Hepatocyte (in vitro differentiated cells): ENCODE measurements around the gene CD80. TPM values are rescaled to one million over a fixed set of nuclear protein-coding genes. Genes with fewer than 3 reads are reported as not detected.

ENCODE experiments used
- DNase-seq: peaks from one replicate; pipeline ENCODE4 v3.0.0-alpha.2; 2016; ENCODE audit warnings: low spot score
- H2AFZ ChIP-seq: fragments of 200-600 bp; sonication (generic); 2 replicates; pipeline ENCODE4 v1.6.0; 2016; ENCODE audit warnings: antibody characterized with exemption, mild to moderate bottlenecking
- H3K27ac ChIP-seq: fragments of 200-600 bp; sonication (generic); 2 replicates; pipeline ENCODE4 v1.5.1; 2016; ENCODE audit warnings: mild to moderate bottlenecking
- H3K27me3 ChIP-seq: fragments of 200-600 bp; sonication (generic); 2 replicates; pipeline ENCODE4 v1.6.1; 2016
- H3K36me3 ChIP-seq: fragments of 200-600 bp; sonication (generic); replicated peaks from 2 replicates; pipeline ENCODE4 v1.5.1; 2016; ENCODE audit warnings: low read depth; ENCODE audit not compliant: insufficient read depth
- H3K4me1 ChIP-seq: fragments of 200-600 bp; sonication (generic); 2 replicates; pipeline ENCODE4 v1.5.1; 2016; ENCODE audit warnings: mild to moderate bottlenecking, moderate library complexity; ENCODE audit not compliant: insufficient read depth
- H3K4me2 ChIP-seq: fragments of 200-600 bp; sonication (generic); 2 replicates; pipeline ENCODE4 v1.6.0; 2016
- H3K4me3 ChIP-seq: fragments of 200-600 bp; sonication (generic); 2 replicates; pipeline ENCODE4 v1.5.1; 2016; ENCODE audit warnings: mild to moderate bottlenecking
- H3K79me2 ChIP-seq: fragments of 200-600 bp; sonication (generic); 2 replicates; pipeline ENCODE4 v1.6.0; 2017; ENCODE audit warnings: mild to moderate bottlenecking
- H3K9me2 ChIP-seq: fragments of 200-600 bp; sonication (generic); replicated peaks from 2 replicates; pipeline ENCODE4 v1.6.0; 2017; ENCODE audit warnings: mild to moderate bottlenecking; ENCODE audit not compliant: insufficient read depth
- H3K9me3 ChIP-seq: fragments of 200-600 bp; sonication (generic); 2 replicates; pipeline ENCODE4 v1.5.1; 2016; ENCODE audit warnings: low read depth, mild to moderate bottlenecking
- H4K20me1 ChIP-seq: fragments of 200-600 bp; sonication (generic); 2 replicates; pipeline ENCODE4 v1.6.0; 2016; ENCODE audit warnings: mild to moderate bottlenecking; ENCODE audit not compliant: insufficient read depth, poor library complexity, severe bottlenecking
- EZH2 ChIP-seq: fragments of 200-600 bp; sonication (generic); IDR thresholded peaks from 2 replicates; pipeline ENCODE4 v1.6.1; 2016; ENCODE audit warnings: antibody characterized with exemption, mild to moderate bottlenecking, borderline replicate concordance
- EZH2phosphoT487 ChIP-seq: fragments of 200-600 bp; sonication (generic); IDR thresholded peaks from one replicate; pipeline ENCODE4 v1.6.1; 2018; ENCODE audit warnings: antibody characterized with exemption, mild to moderate bottlenecking, low read depth, moderate library complexity; ENCODE audit not compliant: unreplicated experiment, severe bottlenecking
- WGBS: methylation state at CpG from one replicate; pipeline ENCODE4 v1.1.6; 2016; ENCODE audit warnings: low lambda C conversion rate; ENCODE audit errors: missing lambda C conversion rate; 5-methylcytosine and 5-hydroxymethylcytosine counted together
- polyA plus RNA-seq: library from polyadenylated mRNA; unstranded; fragments of >200 nt; fragmentation: Nextera tagmentation; extraction: Ambion mirVana; gene quantifications from 2 replicates; pipeline ENCODE4 v1.2.1, GENCODE V29; 2016
- total RNA-seq: library from RNA; depleted of rRNA; stranded (reverse); fragments of >200 nt; gene quantifications from 2 replicates; pipeline ENCODE4 v1.2.3, GENCODE V29; 2014
- TF ChIP-seq, protein P1 (sequence below): fragments of 200-600 bp; sonication (generic); IDR thresholded peaks from 2 replicates; pipeline ENCODE4 v1.5.1; 2016; ENCODE audit warnings: antibody characterized with exemption, mild to moderate bottlenecking; ENCODE audit not compliant: poor library complexity

Gene CD80
- total and polyA plus RNA-seq, 2 experiments from 2014 or later: 0.07 TPM; not detected in 1

DNA sequence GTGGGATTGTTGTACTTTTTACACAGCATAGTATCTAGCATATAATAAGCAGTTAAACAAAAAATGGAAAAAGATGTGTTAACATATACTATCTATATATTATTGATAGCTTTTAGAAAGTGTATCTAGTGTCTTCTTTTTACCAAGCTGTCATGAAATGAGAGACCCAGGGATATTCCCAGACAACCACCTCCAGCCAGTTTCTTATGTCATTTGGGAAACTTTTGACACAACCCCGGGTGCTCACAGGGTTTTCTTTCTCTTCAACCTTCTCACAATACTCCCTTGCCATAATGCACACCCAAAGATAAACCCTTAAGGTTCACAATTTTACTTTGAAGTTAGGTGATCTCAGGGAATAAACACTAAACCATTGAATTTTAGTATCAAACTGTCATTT, 33.4 kb upstream of the CD80 start:
- H4K20me1 ChIP-seq: no peaks in the 10 kb centered on the region
- WGBS: 82% methylated on average over 1 of the region's 1 CpG
- no peaks in the 10 kb centered on the region for H3K79me2 ChIP-seq
- no peaks in the 10 kb centered on the region for H3K36me3 ChIP-seq
- TF ChIP-seq, protein P1, sequence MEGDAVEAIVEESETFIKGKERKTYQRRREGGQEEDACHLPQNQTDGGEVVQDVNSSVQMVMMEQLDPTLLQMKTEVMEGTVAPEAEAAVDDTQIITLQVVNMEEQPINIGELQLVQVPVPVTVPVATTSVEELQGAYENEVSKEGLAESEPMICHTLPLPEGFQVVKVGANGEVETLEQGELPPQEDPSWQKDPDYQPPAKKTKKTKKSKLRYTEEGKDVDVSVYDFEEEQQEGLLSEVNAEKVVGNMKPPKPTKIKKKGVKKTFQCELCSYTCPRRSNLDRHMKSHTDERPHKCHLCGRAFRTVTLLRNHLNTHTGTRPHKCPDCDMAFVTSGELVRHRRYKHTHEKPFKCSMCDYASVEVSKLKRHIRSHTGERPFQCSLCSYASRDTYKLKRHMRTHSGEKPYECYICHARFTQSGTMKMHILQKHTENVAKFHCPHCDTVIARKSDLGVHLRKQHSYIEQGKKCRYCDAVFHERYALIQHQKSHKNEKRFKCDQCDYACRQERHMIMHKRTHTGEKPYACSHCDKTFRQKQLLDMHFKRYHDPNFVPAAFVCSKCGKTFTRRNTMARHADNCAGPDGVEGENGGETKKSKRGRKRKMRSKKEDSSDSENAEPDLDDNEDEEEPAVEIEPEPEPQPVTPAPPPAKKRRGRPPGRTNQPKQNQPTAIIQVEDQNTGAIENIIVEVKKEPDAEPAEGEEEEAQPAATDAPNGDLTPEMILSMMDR: no peak
- TF ChIP-seq EZH2phosphoT487 (no peak), EZH2 (no peak)
- peaks cover 6% of the 10 kb centered on the region for H3K4me1 ChIP-seq
- peaks cover 5% of the 10 kb centered on the region for H3K27me3 ChIP-seq
- no peak overlapping the region for H3K27ac ChIP-seq
- no peak overlapping the region for H3K4me2 ChIP-seq
- no peaks in the 10 kb centered on the region for H3K9me2 ChIP-seq
- H3K4me3 ChIP-seq: no peak overlapping the region
- H3K9me3 ChIP-seq: no peaks in the 10 kb centered on the region
- no peak overlapping the region for H2AFZ ChIP-seq
- DNase-seq: no peak

DNA sequence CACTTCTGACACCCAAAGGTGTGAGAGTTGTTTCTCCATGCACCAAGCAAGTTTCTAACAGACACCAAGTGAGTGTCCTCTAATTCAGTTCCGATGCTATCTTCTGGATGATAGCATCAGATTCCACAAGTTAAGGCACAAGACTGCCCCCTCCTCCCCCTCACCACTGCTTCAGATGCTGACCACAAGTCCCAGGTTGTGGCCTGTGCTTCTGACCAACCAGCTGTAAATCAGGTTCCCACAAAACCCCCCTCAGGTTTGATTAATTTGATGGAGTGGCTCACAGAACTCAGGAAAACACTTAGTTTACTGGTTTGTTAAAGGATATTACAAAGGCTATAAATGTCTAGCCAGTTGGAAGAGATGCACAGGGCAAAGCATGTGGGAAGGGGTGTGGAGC, 31.3 kb upstream of the CD80 start:
- peaks cover 5% of the 10 kb centered on the region for H3K27me3 ChIP-seq
- WGBS: 63% methylated on average over 1 of the region's 1 CpG
- TF ChIP-seq, protein P1: no peak
- TF ChIP-seq EZH2phosphoT487 (no peak), EZH2 (no peak)

DNA sequence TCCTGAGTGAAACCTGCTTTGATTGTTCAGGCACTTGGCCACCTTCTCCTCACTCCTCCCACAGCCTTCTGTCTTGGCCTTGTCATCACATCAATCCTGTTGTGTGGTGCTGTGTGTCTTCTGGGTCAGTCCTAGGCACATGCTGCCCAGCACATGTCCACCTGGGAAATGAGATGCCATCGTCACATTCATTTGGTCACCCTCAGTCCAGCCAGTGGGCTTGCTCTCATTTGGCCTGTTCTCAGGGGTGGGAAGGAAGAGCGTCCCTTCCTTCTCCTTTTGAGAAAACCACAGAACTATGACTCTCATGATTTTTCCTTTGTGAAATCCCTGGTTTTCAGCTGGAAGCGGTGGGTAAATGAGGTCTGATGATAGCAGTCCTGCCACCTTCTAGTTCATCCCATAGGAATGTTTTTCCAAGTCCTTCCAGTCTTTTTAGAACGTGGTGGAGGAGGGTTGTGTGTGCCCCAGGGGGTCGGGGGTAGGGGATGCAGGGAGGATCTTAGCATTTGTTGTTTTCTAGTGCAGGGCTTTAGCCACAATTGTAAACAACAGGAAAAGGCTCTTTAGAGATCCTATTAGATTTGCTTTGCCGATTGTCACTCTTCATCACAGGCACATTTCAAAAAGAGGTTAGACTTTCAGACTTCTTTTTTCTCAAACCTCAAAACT, 29.8 kb upstream of the CD80 start:
- Histone ChIP-seq H3K27ac (no peak overlapping the region), H3K36me3 (no peaks in the 10 kb centered on the region), H3K27me3 (peaks cover 5% of the 10 kb centered on the region), H3K4me1 (no peaks in the 10 kb centered on the region), H3K79me2 (no peaks in the 10 kb centered on the region), H2AFZ (no peak overlapping the region), H3K4me3 (no peak overlapping the region), H3K4me2 (no peak overlapping the region), H3K9me3 (no peaks in the 10 kb centered on the region), H3K9me2 (no peaks in the 10 kb centered on the region), H4K20me1 (no peaks in the 10 kb centered on the region)
- TF ChIP-seq, protein P1: no peak
- TF ChIP-seq EZH2phosphoT487: no peak
- WGBS: 58% methylated on average over 6 of the region's 6 CpGs
- DNase-seq: no peak

More for the DNA sequence above, 31.3 kb upstream of the CD80 start:
- Histone ChIP-seq H3K9me3 (no peaks in the 10 kb centered on the region), H2AFZ (no peak overlapping the region), H3K4me3 (no peak overlapping the region), H3K9me2 (no peaks in the 10 kb centered on the region), H4K20me1 (no peaks in the 10 kb centered on the region), H3K27ac (no peak overlapping the region), H3K4me2 (no peak overlapping the region), H3K4me1 (no peaks in the 10 kb centered on the region), H3K36me3 (no peaks in the 10 kb centered on the region), H3K79me2 (no peaks in the 10 kb centered on the region)
- no peak for DNase-seq
